ENCODE data around the gene WDR4.

GRCh38 chr21:42883921-42884320 is 4.6 kb upstream of the WDR4 start:
- TF ChIP-seq MAX (IDR thresholded peaks at IDR 0.05; ENCODE audit: low read depth, low read length) (no peak), MYC (IDR thresholded peaks at IDR 0.05; ENCODE audit: low read depth, low read length) (no peak), POLR2A (IDR thresholded peaks at IDR 0.05; ENCODE audit: extremely low read depth, insufficient read length) (no peak)
- TF ChIP-seq, protein P1, sequence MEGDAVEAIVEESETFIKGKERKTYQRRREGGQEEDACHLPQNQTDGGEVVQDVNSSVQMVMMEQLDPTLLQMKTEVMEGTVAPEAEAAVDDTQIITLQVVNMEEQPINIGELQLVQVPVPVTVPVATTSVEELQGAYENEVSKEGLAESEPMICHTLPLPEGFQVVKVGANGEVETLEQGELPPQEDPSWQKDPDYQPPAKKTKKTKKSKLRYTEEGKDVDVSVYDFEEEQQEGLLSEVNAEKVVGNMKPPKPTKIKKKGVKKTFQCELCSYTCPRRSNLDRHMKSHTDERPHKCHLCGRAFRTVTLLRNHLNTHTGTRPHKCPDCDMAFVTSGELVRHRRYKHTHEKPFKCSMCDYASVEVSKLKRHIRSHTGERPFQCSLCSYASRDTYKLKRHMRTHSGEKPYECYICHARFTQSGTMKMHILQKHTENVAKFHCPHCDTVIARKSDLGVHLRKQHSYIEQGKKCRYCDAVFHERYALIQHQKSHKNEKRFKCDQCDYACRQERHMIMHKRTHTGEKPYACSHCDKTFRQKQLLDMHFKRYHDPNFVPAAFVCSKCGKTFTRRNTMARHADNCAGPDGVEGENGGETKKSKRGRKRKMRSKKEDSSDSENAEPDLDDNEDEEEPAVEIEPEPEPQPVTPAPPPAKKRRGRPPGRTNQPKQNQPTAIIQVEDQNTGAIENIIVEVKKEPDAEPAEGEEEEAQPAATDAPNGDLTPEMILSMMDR (IDR thresholded peaks at IDR 0.05; ENCODE audit: low read depth, low read length), result no peak
